Activated T-helper 2 cell treated with anti-CD3 and anti-CD28 coated beads, Interferon-gamma antibody, Interleukin-2, Interleukin-4, amounts not matched to agents 10 μg/mL and 5 μg/mL and 100 μg/mL, durations not matched to agents 14 hours and 24 hours and 36 hours (primary cell): ENCODE data around the gene GLRA2. TPM values are rescaled to one million over a fixed set of nuclear protein-coding genes. Genes with fewer than 3 reads are reported as not detected.
"Not testable (repeated sequence)": the region's sequence is repeated elsewhere in the genome, so short reads cannot be mapped to it uniquely, and the experiment has no call there.

Source experiments
- DNase-seq: peaks from one replicate; pipeline ENCODE4 v3.0.0; 2021; ENCODE audit warnings: low spot score
- H3K27ac Mint-ChIP-seq: one replicate; pipeline ENCODE4 v1.8.0; 2021; ENCODE audit warnings: mixed read lengths
- H3K27me3 Mint-ChIP-seq: one replicate; pipeline ENCODE4 v1.8.0; 2021; ENCODE audit warnings: low read depth, mixed read lengths
- H3K36me3 Mint-ChIP-seq: one replicate; pipeline ENCODE4 v1.8.0; 2021; ENCODE audit warnings: low read depth, mixed read lengths
- H3K4me1 Mint-ChIP-seq: one replicate; pipeline ENCODE4 v1.8.0; 2021; ENCODE audit warnings: low read depth, mixed read lengths
- H3K4me3 Mint-ChIP-seq: one replicate; pipeline ENCODE4 v1.8.0; 2021; ENCODE audit warnings: low read depth, mild to moderate bottlenecking, moderate library complexity, mixed read lengths
- H3K9me3 Mint-ChIP-seq: one replicate; pipeline ENCODE4 v1.8.0; 2021; ENCODE audit warnings: mixed read lengths
- intact Hi-C: fragments of 100-400 bp; cut with micrococcal nuclease; formaldehyde crosslinking; loops from one replicate; pipeline ENCODE4 v1.15.1; 2023
- total RNA-seq: library from RNA; stranded (reverse); gene quantifications from 2 replicates; pipeline ENCODE4 v1.2.3, GENCODE V29; 2022

The GLRA2 gene
- total RNA-seq, 1 donor from 2014 or later = not detected

GRCh38 chrX:14612450-14612849 lies 83.1 kb downstream of the GLRA2 start:
- H3K36me3 Mint-ChIP-seq, H3K27ac Mint-ChIP-seq, H3K9me3 Mint-ChIP-seq, H3K4me3 Mint-ChIP-seq, DNase-seq, H3K4me1 Mint-ChIP-seq, intact Hi-C loops, H3K27me3 Mint-ChIP-seq: not testable (repeated sequence)

GRCh38 chrX:14616301-14616700 lies 87.0 kb downstream of the GLRA2 start:
- H3K4me3 Mint-ChIP-seq = no peak overlapping the region
- H3K27me3 Mint-ChIP-seq = no peaks in the 10 kb centered on the region
- no peak overlapping the region for H3K27ac Mint-ChIP-seq
- no peak for DNase-seq
- no peaks in the 10 kb centered on the region for H3K9me3 Mint-ChIP-seq
- intact Hi-C loops = no loop called here
- no peaks in the 10 kb centered on the region for H3K36me3 Mint-ChIP-seq
- no peaks in the 10 kb centered on the region for H3K4me1 Mint-ChIP-seq

DNA sequence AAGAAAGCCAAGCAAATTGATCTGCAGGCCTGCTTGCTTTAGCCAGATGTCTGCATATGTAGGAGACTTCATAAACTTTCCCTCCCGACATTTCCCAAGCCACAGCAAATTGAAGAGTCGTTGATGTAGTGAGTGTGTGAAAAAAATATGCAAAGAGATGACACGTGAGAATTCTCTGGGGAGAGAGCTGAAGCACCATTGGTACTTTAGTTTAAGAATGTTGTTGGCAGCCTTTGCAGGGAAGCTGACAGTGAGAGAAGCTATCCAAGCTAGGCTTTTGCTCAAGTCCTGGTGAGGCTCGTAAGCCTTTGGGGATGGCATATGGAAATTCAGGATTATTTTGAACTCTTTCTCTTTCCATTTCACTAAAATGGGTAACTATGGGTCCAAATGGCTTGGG lies 87.5 kb downstream of the GLRA2 start:
- Mint-ChIP-seq H3K27me3 (no peaks in the 10 kb centered on the region), H3K27ac (no peak overlapping the region), H3K4me3 (no peak overlapping the region), H3K36me3 (no peaks in the 10 kb centered on the region), H3K9me3 (no peaks in the 10 kb centered on the region), H3K4me1 (no peaks in the 10 kb centered on the region)
- DNase-seq = no peak
- intact Hi-C loops = no loop called here

DNA sequence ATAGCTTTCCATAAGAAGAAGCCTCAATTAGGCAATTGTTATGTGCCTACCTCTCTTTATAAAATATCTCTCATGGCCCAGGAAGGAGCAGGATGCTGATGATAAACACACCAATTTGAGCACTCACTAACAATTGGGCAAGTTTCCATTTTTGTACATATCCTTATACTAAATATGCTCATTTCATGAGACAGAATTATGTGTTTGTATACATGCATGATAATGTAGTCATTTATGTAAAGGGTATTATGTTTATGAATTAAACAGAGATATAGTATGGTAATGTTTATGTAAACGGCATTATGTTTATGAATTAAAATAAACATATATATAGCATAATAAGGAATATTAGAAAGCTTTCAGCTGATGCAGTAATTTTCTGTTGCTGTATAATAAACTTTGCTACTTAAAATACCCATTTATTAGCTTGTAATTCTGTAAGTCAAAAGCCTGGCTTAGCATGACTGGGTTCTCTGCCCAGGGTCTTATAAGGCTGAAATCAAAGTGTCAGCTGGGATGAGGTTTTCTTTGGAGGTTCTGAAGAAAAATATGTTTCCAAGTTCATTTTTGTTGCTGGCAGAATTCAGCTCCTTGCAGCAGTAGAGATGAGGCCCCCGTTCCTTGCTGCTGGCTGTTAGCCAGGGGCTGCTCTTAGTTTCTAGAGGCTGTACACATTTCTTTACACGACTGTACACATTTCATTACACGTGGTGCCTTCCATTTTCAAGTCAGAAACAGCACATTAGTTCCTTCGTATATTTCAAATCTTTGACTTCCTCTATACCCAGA lies 89.0 kb downstream of the GLRA2 start:
- no peaks in the 10 kb centered on the region for H3K9me3 Mint-ChIP-seq

DNA sequence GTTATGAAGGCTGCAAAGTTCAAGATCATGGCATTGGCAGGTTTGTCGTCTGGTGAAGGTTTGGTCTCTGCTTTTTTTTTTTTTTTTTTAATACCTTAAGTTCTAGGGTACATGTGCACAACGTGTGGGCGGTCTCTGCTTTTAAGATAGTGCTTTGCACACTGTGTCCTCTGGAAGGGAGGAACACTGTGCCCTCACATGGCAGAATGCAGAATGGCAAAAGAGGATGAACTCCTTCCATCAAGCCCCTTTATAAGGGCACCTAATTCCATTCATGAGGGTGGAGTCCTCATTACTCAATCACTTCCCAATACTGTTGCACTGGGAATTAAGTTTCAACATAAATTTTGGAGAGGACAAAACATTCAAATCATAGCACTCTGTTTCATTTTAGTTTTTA lies 101.4 kb downstream of the GLRA2 start:
- no peaks in the 10 kb centered on the region for H3K36me3 Mint-ChIP-seq
- H3K27me3 Mint-ChIP-seq = no peaks in the 10 kb centered on the region
- no peak overlapping the region for H3K27ac Mint-ChIP-seq
- H3K9me3 Mint-ChIP-seq = no peaks in the 10 kb centered on the region
- no peak for DNase-seq
- H3K4me1 Mint-ChIP-seq = no peaks in the 10 kb centered on the region
- no peak overlapping the region for H3K4me3 Mint-ChIP-seq
- intact Hi-C loops = no loop called here

More for the DNA sequence above, 89.0 kb downstream of the GLRA2 start:
- Mint-ChIP-seq H3K27me3 (no peaks in the 10 kb centered on the region), H3K4me3 (no peak overlapping the region), H3K27ac (no peak overlapping the region), H3K4me1 (no peaks in the 10 kb centered on the region), H3K36me3 (no peaks in the 10 kb centered on the region)
- intact Hi-C loops = no loop called here
- no peak for DNase-seq

DNA sequence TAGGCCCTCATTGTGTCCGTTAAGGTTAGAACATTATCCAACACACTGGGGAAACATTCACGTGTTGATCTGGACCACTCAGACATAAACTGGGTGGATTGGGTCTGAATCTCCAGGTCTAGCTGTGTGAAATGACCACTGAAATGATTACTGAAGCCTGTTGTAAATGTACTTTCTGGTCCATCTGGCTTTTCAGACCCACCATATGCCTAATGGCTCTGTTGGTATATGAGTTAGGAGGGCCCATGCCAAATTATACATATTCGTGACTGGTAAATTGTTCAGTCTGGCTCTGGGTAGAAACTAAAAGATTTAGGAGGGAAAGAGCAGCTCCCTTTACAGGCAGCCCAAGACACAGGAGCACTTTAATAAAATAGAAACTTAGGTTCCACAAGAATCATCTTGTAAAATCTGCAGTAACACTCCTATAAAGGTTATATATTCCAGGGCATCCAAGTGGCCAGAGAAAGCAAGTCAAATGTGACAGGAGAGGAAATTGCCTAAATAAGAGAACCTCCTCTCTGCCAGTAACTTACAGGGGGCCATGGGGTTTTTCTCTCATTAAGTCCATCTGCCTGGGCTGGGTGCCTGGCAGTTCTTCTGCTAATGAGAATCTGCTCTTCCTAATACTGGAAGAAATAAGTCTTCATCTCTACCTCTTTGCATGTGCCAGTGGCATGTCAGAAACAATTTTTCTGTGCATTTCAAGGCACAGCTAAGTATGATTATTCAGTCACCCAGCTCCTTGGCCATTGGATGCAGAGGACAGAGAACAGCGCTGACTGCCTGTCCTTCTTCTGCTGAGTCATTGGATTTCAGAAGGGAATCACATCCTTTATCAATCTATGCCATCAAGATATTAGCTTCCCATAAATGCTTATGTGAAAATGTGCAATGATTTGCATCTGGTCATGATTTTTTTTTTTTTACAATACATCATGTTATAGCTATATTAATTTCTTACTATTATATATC lies 112.6 kb downstream of the GLRA2 start:
- Mint-ChIP-seq H3K27me3 (no peaks in the 10 kb centered on the region), H3K4me3 (no peak overlapping the region), H3K27ac (no peak overlapping the region), H3K36me3 (no peaks in the 10 kb centered on the region), H3K4me1 (no peaks in the 10 kb centered on the region), H3K9me3 (no peaks in the 10 kb centered on the region)
- intact Hi-C loops = no loop called here
- no peak for DNase-seq

- Mint-ChIP-seq H3K27ac (no peak overlapping the region), H3K9me3 (no peaks in the 10 kb centered on the region), H3K4me1 (no peaks in the 10 kb centered on the region), H3K27me3 (no peaks in the 10 kb centered on the region), H3K4me3 (no peak overlapping the region), H3K36me3 (no peaks in the 10 kb centered on the region)
- no peak for DNase-seq
- intact Hi-C loops = no loop called here
Measured at GRCh38 chrX:14660970-14661369, 131.6 kb downstream of the GLRA2 start.

GRCh38 chrX:14670819-14671218 lies 141.5 kb downstream of the GLRA2 start:
- intact Hi-C loops = no loop called here

DNA sequence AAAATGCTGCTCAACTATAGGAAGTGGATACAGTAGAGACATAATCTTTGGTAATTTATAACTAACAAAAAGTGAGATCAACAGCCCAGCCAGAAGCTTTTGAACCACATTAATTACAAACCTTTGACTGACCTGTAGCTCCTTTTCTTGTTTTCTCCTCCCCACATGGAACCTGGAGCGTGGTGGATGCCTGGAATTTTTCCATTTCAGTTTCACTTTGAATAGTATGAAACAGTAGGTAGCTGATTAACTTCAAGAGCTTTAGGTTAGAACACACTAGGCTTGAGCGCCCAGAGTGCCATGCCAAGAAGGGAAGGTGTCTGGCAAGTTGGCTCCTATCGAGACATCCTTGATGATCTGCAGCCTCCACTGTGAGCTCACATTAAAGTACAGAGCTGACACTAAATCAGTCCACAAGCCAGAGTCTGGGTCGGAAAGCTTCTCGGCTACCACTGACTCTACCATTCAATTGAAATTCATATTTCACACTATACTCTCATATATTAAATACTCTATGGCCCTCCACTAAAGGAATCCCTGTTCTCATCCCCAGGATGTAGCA lies 143.4 kb downstream of the GLRA2 start:
- intact Hi-C loops = no loop called here
- no peak overlapping the region for H3K27ac Mint-ChIP-seq
- no peaks in the 10 kb centered on the region for H3K36me3 Mint-ChIP-seq
- H3K4me1 Mint-ChIP-seq = no peaks in the 10 kb centered on the region
- H3K27me3 Mint-ChIP-seq = no peaks in the 10 kb centered on the region
- no peak for DNase-seq
- H3K9me3 Mint-ChIP-seq = no peaks in the 10 kb centered on the region
- no peak overlapping the region for H3K4me3 Mint-ChIP-seq

More at GRCh38 chrX:14670819-14671218, 141.5 kb downstream of the GLRA2 start:
- Mint-ChIP-seq H3K27me3 (no peaks in the 10 kb centered on the region), H3K36me3 (no peaks in the 10 kb centered on the region), H3K27ac (no peak overlapping the region), H3K4me3 (no peak overlapping the region), H3K4me1 (no peaks in the 10 kb centered on the region), H3K9me3 (no peaks in the 10 kb centered on the region)
- no peak for DNase-seq

DNA sequence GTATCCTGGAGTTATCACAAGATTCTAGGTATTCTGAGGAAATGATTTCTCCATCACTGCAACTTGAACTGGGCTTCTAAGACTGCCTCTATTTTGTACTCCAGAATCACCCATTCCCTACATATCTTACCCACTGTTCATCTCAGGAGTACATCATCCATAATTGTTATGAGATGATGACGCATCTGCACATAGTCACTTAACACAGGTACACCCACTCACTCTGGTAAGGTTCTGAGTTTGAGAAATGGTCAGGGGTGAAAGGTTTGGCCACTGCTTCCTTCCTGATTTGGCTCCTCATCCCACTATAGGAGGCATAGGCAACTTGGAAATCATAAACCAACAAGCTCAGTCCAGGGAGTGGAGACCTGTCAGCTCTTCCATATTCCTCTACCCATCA lies 143.9 kb downstream of the GLRA2 start:
- H3K9me3 Mint-ChIP-seq = no peaks in the 10 kb centered on the region
- no peaks in the 10 kb centered on the region for H3K4me1 Mint-ChIP-seq
- H3K27me3 Mint-ChIP-seq = no peaks in the 10 kb centered on the region
- DNase-seq = no peak
- H3K36me3 Mint-ChIP-seq = no peaks in the 10 kb centered on the region
- no peak overlapping the region for H3K27ac Mint-ChIP-seq
- no peak overlapping the region for H3K4me3 Mint-ChIP-seq
- intact Hi-C loops = no loop called here

DNA sequence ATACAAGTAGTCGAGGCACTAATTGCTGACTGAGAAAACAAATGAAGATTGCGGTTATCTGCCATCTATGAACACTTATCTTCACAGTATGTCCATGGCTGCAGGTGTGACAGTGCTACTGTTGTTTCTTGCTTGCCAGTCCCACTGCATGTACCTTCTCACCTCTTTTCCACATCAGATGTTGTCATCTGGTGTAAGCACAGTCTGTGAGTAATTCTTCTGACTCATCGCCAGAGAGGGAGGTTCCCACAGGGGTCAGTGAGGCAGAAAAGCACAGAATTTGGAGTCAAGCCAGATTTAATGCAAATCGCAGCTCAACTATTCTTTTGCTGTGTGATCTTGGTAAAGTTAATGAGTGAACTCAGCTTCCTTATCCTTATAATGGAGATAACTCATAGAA lies 144.4 kb downstream of the GLRA2 start:
- H3K27me3 Mint-ChIP-seq = no peaks in the 10 kb centered on the region
- H3K9me3 Mint-ChIP-seq = no peaks in the 10 kb centered on the region
- H3K27ac Mint-ChIP-seq = no peak overlapping the region
- H3K4me1 Mint-ChIP-seq = no peaks in the 10 kb centered on the region
- intact Hi-C loops = no loop called here
- no peak for DNase-seq
- H3K4me3 Mint-ChIP-seq = no peak overlapping the region
- H3K36me3 Mint-ChIP-seq = no peaks in the 10 kb centered on the region

DNA sequence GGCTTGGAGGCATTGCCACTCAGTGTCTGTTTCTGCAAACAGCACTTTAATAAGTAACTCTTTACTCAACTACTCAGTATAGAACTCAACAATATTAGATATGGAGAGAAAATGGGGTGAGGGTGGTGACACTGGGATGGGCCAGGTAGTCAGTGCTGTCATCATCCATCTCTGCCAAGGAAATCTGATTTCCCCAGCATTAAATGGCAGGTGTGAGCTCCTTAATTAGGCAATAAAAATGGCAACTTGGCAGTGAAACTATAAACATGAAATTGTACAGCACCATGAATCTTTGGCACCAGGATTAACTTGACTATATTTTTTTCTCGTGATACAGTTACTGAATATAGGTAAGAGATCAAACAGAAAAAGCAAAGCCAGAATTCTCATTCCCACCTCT lies 146.2 kb downstream of the GLRA2 start:
- intact Hi-C loops = no loop called here
- no peaks in the 10 kb centered on the region for H3K27me3 Mint-ChIP-seq
- H3K9me3 Mint-ChIP-seq = no peaks in the 10 kb centered on the region
- no peak for DNase-seq
- H3K27ac Mint-ChIP-seq = no peak overlapping the region
- H3K4me3 Mint-ChIP-seq = no peak overlapping the region
- H3K36me3 Mint-ChIP-seq = no peaks in the 10 kb centered on the region
- no peaks in the 10 kb centered on the region for H3K4me1 Mint-ChIP-seq

- H3K4me1 Mint-ChIP-seq = no peaks in the 10 kb centered on the region
- no peaks in the 10 kb centered on the region for H3K9me3 Mint-ChIP-seq
- no peak overlapping the region for H3K27ac Mint-ChIP-seq
- no peak for DNase-seq
- H3K27me3 Mint-ChIP-seq = no peaks in the 10 kb centered on the region
- intact Hi-C loops = no loop called here
- no peak overlapping the region for H3K4me3 Mint-ChIP-seq
- H3K36me3 Mint-ChIP-seq = no peaks in the 10 kb centered on the region
Measured at GRCh38 chrX:14676431-14676830, 147.1 kb downstream of the GLRA2 start.
